H1 (cell line): Measurements from ENCODE around the gene C1orf115. TPM values are rescaled to one million over a fixed set of nuclear protein-coding genes. Genes with fewer than 3 reads are reported as not detected.

Source experiments
- E2F6 ChIP-seq: IDR thresholded peaks from 2 replicates; pipeline ENCODE4 v1.6.1; 2012; ENCODE audit warnings: inconsistent platforms
- RFX5 ChIP-seq: IDR thresholded peaks from 2 replicates; pipeline ENCODE4 v1.6.1; 2011; ENCODE audit warnings: low read depth, low read length, improper control_type of control experiment, borderline replicate concordance
- polyA plus RNA-seq, 7 experiments: library from polyadenylated mRNA; depleted of rRNA in 3 of 7; stranded (reverse) in 5 of 7; unstranded in 2 of 7; fragments of >200 nt in 5 of 7; fragments of 200-250 nt in 2 of 7; gene quantifications; 1 replicate in 5 of 7; 2 replicates in 1 of 7; 4 replicates in 1 of 7; pipeline versions ENCODE4 v1.2.1 to v1.2.3, GENCODE V29; 2011 to 2013; ENCODE audit warnings: missing spikeins in 2 of 7, mixed read lengths in 2 of 7
- total RNA-seq: library from RNA; stranded (reverse); fragmentation: NEBNext Ultra II Directional; extraction: Animal tissue kit (Norgen Biotek cat#: 25700); gene quantifications from 2 replicates; pipeline ENCODE4 v1.2.1, GENCODE V29; 2021

The C1orf115 gene
- total and polyA plus RNA-seq, 2 of the 8 experiments (the other 6 are each of a cell fraction or from before 2014, with no cell fraction given) = 3.5 to 5.6 TPM

GRCh38 chr1:220707160-220707559 is 17.0 kb downstream of the C1orf115 start (continued):
- no peak for TF ChIP-seq RFX5
- no peak for TF ChIP-seq E2F6
